ENCODE results near the gene ZSCAN10. TPM values are rescaled to one million over a fixed set of nuclear protein-coding genes. Genes with fewer than 3 reads are reported as not detected.
A peak's percentile ranks its signal among the peaks of the same experiment; 100 is the strongest.

The ZSCAN10 gene
- total and polyA plus RNA-seq, 9 of the 15 experiments (the other 6 are each of a cell fraction or from before 2014, with no cell fraction given), result 0.22 TPM; not detected in 8

- TF ChIP-seq ZNF407 (IDR thresholded peaks at IDR 0.05; ENCODE audit: low read depth) (no peak), HMBOX1 (IDR thresholded peaks at IDR 0.05) (no peak), ZNF561 (CRISPR knock-in tag; conservative IDR thresholded peaks at IDR 0.05) (no peak), SMARCE1 (IDR thresholded peaks at IDR 0.05) (no peak), ZFX (CRISPR knock-in tag; IDR thresholded peaks at IDR 0.05) (peak; percentile 51; the same call in 1 of the 2 replicates), RAD21 (CRISPR knock-in tag; conservative IDR thresholded peaks at IDR 0.05 in 1 of 2, IDR thresholded peaks at IDR 0.05 in 1 of 2) (no peak), ZBED1 (IDR thresholded peaks at IDR 0.05) (no peak), STAT5B (CRISPR knock-in tag; IDR thresholded peaks at IDR 0.05) (no peak), CCNT2 (IDR thresholded peaks at IDR 0.05; ENCODE audit: borderline replicate concordance, extremely low read depth, insufficient read length, low read depth, low read length) (peak; percentile 62), ZNF217 (CRISPR knock-in tag; IDR thresholded peaks at IDR 0.05) (no peak), HDAC1 (IDR thresholded peaks at IDR 0.05) (peak in 1 of 2 experiments; percentile 67; a peak in 2 of 4 replicates), UBTF (IDR thresholded peaks at IDR 0.05; ENCODE audit: borderline replicate concordance in 1 of 2, low read depth in 2 of 2, low read length in 2 of 2) (peak; percentile 73 to 94), ZBTB43 (CRISPR knock-in tag; IDR thresholded peaks at IDR 0.05) (no peak), PCBP2 (IDR thresholded peaks at IDR 0.05; ENCODE audit: low read depth, low read length, poor library complexity, severe bottlenecking) (no peak)
These were observed 36.1 kb upstream of the ZSCAN10 start (continued) for GRCh38 chr16:3135126-3135715.
